COLO668 (cell line): ENCODE results near the gene CTSZ.
"Not testable (repeated sequence)": the region's sequence is repeated elsewhere in the genome, so short reads cannot be mapped to it uniquely, and the experiment has no call there.

ENCODE experiments used
- DNase-seq: peaks from one replicate; lab custom pipeline; 2025; ENCODE audit not compliant: unreplicated experiment; lab: John Stamatoyannopoulos, UW

CTSZ gene

GRCh38 chr20:58982406-58983114 is 24.5 kb downstream of the CTSZ start:
- DNase-seq, result no peak

DNA sequence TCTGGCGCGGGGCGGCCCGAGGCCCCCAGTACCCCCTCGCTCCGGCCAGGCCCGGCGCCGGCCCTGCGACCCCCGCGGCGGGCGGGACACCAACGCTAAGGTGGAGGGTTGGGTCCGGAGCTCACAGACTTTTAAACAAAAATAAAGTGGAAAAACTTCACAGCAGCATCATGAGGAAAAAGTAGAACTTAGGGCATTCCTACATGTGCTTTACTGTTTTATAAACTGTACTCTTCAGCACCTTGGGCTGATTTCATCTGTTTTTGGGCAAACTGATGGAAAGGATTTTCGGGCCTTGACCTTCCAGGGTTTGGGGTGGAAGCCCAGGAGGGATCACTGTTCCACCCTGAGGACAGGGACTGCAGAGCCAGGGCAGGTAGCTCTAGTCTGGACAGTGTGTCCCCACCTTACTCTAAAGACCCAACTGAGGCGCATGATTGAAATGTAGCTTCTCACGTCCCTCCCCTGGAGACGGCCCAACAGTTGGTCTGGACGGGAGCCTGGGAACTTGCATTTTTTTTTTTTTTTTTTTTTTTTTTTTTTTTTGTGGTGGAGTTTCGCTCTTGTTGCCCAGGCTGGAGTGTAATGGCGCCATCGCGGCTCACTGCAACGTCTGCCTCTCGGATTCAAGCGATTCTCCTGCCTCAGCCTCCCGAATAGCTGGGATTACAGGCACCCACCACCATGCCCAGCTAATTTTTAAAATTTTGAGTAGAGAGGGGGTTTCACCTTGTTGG is 25.3 kb downstream of the CTSZ start:
- peak; percentile 33 for DNase-seq

DNA sequence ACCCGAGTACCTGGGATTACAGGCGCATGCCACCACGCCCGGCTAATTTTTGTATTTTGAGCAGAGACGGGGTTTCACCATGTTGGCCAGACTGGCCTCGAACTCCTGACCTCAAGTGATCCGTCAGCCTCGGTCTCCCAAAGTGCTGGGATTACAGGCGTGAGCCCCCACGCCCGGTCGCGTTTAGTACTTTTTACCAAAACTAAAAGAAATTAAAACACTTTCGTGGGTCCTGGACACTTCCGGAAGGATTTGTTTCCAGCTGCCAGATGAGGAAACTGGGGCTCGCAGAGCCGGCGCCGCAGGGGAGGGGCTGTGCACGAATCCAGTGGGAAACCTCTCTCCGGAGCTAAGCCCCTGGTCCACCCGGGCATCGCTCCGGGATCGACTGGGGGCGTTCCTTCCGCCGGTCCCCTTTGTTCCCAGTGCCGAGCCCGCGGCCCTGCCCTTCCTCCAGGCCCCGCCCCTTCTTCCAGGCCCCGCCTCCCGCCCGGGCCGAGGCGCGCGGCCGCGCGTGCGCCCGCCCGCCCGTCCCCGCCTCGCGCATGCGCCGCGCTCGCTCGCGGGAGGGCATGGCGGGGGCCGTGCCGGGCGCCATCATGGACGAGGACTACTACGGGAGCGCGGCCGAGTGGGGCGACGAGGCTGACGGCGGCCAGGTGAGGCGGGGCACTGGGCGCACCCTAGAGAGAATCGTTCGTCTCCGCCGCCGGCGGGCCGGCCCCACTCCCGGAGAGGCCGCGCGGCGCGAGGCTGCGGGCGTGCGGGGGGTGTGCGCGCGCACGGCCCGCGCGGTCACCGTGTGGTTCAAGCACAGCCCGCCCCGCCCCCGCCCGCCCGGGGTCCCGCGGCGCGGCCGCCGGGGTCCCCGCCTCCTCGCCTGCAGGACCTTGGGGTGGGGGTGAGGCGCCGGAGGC is 26.1 kb downstream of the CTSZ start, which contains the start of gene NELFCD:
TSS of gene NELFCD (plus strand) at position 546 of the 917 bp plus-strand sequence. CDS start at position 600, 54 bp downstream.
- peak; percentile 96 for DNase-seq

GRCh38 chr20:58978351-58979190 is 28.5 kb downstream of the CTSZ start:
- DNase-seq, result no peak

DNA sequence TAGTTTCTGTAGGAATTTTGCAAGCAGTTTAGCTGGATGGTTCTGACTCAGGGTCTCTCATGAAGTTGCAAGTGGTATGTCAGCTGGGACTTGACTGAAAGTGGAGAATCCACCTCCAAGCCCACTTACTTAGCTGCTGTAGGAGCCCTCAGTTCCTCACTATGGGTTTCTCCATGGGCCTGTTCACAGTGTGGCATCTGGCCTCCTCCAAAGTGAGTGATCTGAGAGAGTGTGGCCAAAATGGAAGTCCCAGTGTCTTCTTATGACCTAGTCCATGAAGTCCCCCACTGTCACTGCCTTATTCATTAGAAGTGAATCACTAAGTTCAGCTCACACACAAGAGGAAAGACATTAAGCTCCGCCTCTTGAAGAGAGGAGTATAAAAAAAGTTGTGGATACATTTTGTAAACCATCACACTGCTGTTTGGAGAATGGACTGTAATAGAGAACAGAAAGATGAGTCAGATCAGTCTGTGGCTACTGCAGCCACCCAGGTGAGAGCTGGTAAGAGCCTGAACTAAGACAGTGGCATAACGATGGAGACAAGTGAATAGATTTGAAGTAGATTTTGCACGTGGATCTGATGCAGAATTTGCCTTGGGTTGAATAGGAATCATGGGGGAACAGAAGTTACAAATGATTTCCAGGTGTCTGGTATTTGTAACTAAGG is 30.9 kb downstream of the CTSZ start:
- DNase-seq, result no peak

- no peak for DNase-seq
These were observed 31.7 kb downstream of the CTSZ start for GRCh38 chr20:58975353-58975752.

GRCh38 chr20:58973866-58974265 is 33.2 kb downstream of the CTSZ start:
- no peak for DNase-seq

- no peak for DNase-seq
These were observed 33.9 kb downstream of the CTSZ start for GRCh38 chr20:58973179-58973578.

DNA sequence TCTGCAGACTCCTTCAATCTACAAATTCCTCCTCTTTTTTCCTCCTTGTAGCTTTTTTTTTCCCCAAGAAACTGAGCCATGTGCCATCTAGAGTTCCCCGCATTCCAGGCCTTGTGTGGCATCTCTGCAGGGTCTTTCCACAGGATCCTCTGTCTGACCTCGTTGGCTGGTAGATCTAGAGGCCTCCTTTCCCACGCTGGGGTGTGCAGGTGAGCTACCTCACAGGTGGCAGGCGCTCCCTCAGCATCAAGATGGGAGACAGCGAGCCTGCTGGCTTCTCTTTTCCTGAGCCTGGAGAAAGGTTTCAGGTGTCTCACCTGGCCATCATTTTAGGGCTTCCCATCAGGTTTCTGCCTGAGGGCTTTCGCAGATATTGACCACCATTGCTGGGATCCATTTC is 35.6 kb downstream of the CTSZ start:
- DNase-seq, result no peak

DNA sequence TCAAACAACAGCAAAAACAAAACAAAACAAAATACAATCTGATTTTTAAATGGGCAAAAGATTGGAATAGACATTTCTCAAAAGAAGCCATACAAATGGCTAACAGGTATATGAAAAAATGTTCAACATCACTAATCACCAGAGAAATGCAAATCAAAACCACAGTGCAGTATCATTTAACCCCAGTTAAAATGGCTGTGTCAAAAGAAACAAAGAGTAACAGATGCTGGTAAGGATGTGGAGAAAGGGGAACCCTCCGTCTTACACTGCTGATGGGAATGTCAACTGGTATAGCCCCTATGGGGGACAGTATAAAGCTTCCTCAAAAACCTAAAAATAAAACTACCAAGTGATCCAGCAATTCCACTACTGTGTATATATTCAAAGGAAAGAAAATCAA is 36.9 kb downstream of the CTSZ start:
- DNase-seq, result no peak

DNA sequence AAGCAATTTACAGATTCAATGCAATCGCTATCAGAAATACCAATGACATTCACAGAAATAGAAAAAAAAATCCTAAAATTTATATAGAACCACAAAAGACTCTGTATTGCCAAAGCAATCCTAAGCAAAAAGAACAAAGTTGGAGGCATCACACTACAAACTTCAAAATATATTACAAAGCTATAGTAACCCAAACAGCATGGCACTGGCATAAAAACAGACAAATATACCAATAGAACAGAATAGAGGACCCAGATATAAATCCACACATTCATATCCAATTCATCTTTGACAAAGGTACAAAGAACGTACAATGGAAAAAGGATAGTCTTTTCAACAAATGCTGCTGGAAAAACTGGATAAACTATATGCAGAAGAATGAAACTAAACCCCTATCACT is 37.6 kb downstream of the CTSZ start:
- no peak for DNase-seq

DNA sequence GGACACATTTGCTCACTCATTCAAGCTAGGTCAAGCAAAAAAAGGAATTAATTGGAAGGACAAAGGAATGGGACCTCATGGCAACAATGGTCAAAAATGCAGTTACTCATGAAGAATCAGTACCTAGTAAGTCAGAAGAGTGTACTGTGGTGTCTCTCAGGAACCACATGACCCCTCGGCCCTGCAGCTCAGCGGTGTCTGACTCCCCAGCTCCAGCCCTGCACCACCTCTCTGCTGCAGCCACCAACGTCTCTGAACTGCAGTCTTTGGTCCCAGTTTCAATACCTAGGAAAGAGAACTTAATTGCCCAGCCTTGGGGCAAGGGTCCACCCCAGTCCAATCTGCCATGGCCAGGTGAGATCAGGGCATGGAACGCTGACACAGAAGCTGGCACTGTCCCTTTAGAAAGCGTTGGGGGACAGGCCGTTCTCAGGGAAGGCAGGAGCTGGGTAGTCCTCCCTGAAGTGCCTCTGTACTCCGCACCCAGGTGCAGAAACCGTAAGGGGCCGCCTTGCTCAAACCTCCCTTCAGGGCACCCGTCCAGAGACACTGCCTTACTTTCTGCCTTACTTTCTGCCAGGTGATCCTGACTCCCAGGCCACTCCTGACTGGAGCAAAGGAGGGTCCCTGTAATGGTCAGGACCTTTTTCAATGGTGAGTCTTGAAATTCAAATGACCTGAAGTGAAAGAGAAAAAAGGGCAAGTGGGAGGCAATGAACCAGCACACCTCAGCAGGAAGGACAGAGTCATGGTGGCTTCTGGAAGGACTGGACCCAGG is 39.2 kb downstream of the CTSZ start:
- no peak for DNase-seq

GRCh38 chr20:58965270-58966064 is 41.6 kb downstream of the CTSZ start:
- DNase-seq, result no peak

GRCh38 chr20:58963922-58964321 is 43.1 kb downstream of the CTSZ start:
- DNase-seq, result not testable (repeated sequence)

DNA sequence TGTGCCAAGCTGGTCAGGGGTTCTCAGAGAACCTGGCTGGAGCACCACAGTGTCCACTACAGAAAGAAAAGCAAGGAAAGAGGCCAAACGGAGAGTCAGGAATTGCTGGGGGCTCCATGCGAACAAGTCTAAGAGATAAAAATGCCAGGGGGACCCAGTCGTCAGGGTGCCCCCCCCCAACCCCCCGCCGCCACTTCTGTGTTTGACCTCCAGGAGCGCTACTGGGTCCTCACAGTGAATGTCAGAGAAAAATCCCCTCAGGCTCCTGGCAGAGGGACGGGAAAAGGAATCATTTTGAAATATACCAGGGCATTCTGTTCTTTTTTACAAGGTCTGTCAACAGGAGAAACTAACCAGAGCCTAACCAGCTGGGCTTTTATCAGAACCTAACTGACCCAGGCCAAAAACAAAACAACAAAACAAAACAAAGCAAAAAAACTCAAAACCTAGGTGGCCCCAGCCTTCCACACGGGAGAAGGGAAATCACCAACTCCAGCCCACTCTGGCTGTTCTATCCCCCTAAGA is 43.9 kb downstream of the CTSZ start:
- no peak for DNase-seq

- no peak for DNase-seq
These were observed 47.4 kb downstream of the CTSZ start for GRCh38 chr20:58959652-58960051.

- no peak for DNase-seq
These were observed 51.0 kb downstream of the CTSZ start for GRCh38 chr20:58956078-58956477.

DNA sequence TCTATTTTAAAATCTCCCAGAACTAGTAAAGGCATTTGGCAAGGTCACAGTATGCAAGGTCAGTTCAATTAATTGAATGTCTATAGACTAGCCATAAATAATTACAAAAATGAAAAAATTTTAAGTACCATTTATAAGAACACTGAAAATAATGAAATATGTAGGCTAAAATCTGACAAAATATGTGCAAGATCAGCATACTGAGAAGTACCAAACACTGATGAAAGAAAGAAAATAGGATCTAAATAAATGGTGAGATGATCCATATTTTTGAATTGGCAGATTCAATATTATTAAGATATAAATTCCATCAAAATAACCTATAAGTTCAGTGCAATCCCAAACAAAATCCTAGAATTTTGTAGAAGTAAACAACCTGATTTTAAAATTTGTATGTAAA is 54.0 kb downstream of the CTSZ start:
- no peak for DNase-seq
